Stimulated activated CD8-positive, alpha-beta memory T cell treated with anti-CD3 and anti-CD28 coated beads, Interleukin-12 subunit alpha, Interleukin-12 subunit beta, amount 100 ng/mL, for 24 hours (primary cell): ENCODE results near the gene PSMB11.

Experiments used
- DNase-seq: peaks from one replicate; pipeline ENCODE4 v3.0.0-alpha.2; 2020; ENCODE audit errors: extremely low read depth

Gene PSMB11

GRCh38 chr14:23015618-23016017 is 26.4 kb upstream of the PSMB11 start:
- DNase-seq = no peak

- DNase-seq = no peak
Measured at GRCh38 chr14:23017091-23017490, 24.9 kb upstream of the PSMB11 start.

- no peak for DNase-seq
Measured at GRCh38 chr14:23018107-23018506, 23.9 kb upstream of the PSMB11 start.

- no peak for DNase-seq
Measured at GRCh38 chr14:23020143-23021128, 21.6 kb upstream of the PSMB11 start.

- DNase-seq = no peak
Measured at GRCh38 chr14:23021434-23021833, 20.6 kb upstream of the PSMB11 start.

GRCh38 chr14:23021889-23022442 is 20.0 kb upstream of the PSMB11 start:
- no peak for DNase-seq

GRCh38 chr14:23023022-23023794 is 18.8 kb upstream of the PSMB11 start:
- no peak for DNase-seq

GRCh38 chr14:23023795-23024152 is 18.2 kb upstream of the PSMB11 start:
- no peak for DNase-seq

- DNase-seq = no peak
Measured at GRCh38 chr14:23024612-23025075, 17.4 kb upstream of the PSMB11 start.

- DNase-seq = no peak
Measured at GRCh38 chr14:23025151-23025814, 16.7 kb upstream of the PSMB11 start.

- DNase-seq = no peak
Measured at GRCh38 chr14:23028799-23029198, 13.2 kb upstream of the PSMB11 start.

GRCh38 chr14:23030936-23031335 is 11.1 kb upstream of the PSMB11 start:
- DNase-seq = no peak

GRCh38 chr14:23033251-23033727 is 8.7 kb upstream of the PSMB11 start:
- DNase-seq = no peak

GRCh38 chr14:23033801-23034497 is 8.1 kb upstream of the PSMB11 start:
- DNase-seq = no peak

GRCh38 chr14:23034498-23035302 is 7.3 kb upstream of the PSMB11 start, which contains the start of gene PSMB5:
PSMB5 (minus strand) TSS chr14:23034900; CDS start chr14:23034881, 19 bp downstream.
- DNase-seq = peak; percentile 68

- DNase-seq = no peak
Measured at GRCh38 chr14:23035303-23036144, 6.5 kb upstream of the PSMB11 start.

- DNase-seq = no peak
Measured at GRCh38 chr14:23040100-23040499, 1.9 kb upstream of the PSMB11 start.

- DNase-seq = no peak
Measured at GRCh38 chr14:23041729-23042128, 283 bp upstream of the PSMB11 start.

- no peak for DNase-seq
Measured at GRCh38 chr14:23043145-23043544, 1.1 kb downstream of the PSMB11 start.
